Lower leg skin (tissue), 4 donors: Measurements from ENCODE around the gene TRIM68. TPM values are rescaled to one million over a fixed set of nuclear protein-coding genes. Genes with fewer than 3 reads are reported as not detected.

Source experiments
- DNase-seq, 2 donors: peaks; one replicate each; pipeline ENCODE4 v3.0.0-alpha.2; 2019; ENCODE audit warnings: low spot score in 2 of 2
- H3K4me3 ChIP-seq: fragments of 200-600 bp; sonication (generic); 2 replicates; pipeline ENCODE4 v1.5.1; 2017; ENCODE audit warnings: mild to moderate bottlenecking, low read depth; ENCODE audit not compliant: poor library complexity, severe bottlenecking
- POLR2A ChIP-seq, 2 donors: fragments of 450-650 bp; IDR thresholded peaks; one replicate each; pipeline ENCODE4 v1.6.1; 2016 to 2017; ENCODE audit warnings: antibody characterized with exemption in 2 of 2, mild to moderate bottlenecking in 1 of 2, moderate library complexity in 1 of 2
- WGBS, 2 donors: methylation state at CpG; one replicate each; pipeline ENCODE4 v1.1.5; 2018; 5-methylcytosine and 5-hydroxymethylcytosine counted together
- intact Hi-C: fragments of 100-400 bp; cut with DNase I; formaldehyde crosslinking; loops from one replicate; pipeline ENCODE4 v1.15.0; 2023; ENCODE audit warnings: low total_unique reads
- total RNA-seq, 4 donors: library from RNA; depleted of rRNA; stranded (reverse); fragments of >200 nt; gene quantifications; one replicate each; pipeline ENCODE4 v1.1.0, GENCODE V29; 2016
- TF ChIP-seq, protein P1 (sequence below), 3 donors: fragments of 450-650 bp; IDR thresholded peaks; one replicate each; pipeline ENCODE4 v1.5.1; 2016; ENCODE audit warnings: antibody characterized with exemption in 3 of 3, mild to moderate bottlenecking in 3 of 3, moderate library complexity in 2 of 3

The TRIM68 gene
- total RNA-seq, 4 donors from 2014 or later = 7.3 to 12.5 (median 8.9) TPM

DNA sequence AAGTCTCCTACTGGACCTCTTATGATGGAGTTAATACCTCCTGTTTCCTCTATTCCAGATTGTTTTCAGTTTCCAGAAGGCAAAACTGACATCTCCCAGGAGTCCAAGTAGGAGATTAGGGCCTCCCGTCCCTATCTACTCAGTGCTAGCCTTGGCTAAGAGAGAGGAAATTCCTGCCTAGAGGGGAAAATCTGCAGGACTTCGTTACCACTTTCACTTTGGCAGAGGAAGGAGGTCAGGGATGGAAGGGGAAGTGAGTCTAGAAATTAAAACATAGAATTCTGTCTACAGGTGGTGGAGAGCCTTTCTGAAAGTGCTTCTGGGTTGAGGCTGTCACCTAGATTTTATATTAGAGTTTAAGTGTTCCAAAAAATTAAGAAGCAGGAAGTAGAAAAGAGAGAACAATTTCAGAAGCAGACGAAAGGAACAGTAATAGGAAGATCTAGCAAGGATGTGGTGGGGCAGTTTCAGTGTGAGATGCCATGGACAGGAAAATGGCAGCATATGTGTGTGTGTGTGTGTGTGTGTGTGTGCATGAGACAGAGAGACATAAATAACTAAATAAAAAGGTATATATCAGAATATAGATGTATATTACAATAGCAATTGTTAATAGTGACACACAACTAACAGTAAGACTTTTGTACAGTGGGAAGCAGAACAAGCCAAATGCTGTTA, 2.4 kb upstream of the TRIM68 start:
- WGBS, 2 donors = 11 to 15% methylated on average over 3 of the region's 3 CpGs
- no peak for TF ChIP-seq POLR2A (IDR thresholded peaks at IDR 0.05)
- intact Hi-C loops = no loop called here
- H3K4me3 ChIP-seq = no peak overlapping the region
- no peak for DNase-seq

DNA sequence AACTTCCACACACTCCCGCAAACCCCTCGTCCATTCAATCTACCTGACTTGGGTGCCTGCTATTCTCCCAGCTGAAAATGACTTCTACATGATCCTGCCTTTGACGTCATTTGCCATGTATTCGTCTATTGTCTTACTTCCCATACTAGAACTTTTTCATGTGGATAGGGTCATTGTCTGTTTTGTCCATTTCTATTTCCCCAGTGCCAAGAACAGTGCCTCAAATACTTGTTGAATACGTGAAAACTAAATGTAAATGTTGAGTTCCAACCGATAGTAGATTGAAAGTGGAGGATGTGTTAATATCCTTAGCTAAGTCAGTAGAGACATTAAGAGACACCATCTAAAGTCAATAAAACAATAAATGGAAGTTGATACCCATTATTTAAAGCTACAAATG, 935 bp downstream of the TRIM68 start:
- intact Hi-C loops = no loop called here
- TF ChIP-seq, protein P1, sequence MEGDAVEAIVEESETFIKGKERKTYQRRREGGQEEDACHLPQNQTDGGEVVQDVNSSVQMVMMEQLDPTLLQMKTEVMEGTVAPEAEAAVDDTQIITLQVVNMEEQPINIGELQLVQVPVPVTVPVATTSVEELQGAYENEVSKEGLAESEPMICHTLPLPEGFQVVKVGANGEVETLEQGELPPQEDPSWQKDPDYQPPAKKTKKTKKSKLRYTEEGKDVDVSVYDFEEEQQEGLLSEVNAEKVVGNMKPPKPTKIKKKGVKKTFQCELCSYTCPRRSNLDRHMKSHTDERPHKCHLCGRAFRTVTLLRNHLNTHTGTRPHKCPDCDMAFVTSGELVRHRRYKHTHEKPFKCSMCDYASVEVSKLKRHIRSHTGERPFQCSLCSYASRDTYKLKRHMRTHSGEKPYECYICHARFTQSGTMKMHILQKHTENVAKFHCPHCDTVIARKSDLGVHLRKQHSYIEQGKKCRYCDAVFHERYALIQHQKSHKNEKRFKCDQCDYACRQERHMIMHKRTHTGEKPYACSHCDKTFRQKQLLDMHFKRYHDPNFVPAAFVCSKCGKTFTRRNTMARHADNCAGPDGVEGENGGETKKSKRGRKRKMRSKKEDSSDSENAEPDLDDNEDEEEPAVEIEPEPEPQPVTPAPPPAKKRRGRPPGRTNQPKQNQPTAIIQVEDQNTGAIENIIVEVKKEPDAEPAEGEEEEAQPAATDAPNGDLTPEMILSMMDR (IDR thresholded peaks at IDR 0.05) = no peak
- no peak for TF ChIP-seq POLR2A (IDR thresholded peaks at IDR 0.05)
- 35 to 39% methylated on average over 6 of the region's 6 CpGs for WGBS, 2 donors
- DNase-seq = no peak
- H3K4me3 ChIP-seq = peak overlapping the region; percentile 52

DNA sequence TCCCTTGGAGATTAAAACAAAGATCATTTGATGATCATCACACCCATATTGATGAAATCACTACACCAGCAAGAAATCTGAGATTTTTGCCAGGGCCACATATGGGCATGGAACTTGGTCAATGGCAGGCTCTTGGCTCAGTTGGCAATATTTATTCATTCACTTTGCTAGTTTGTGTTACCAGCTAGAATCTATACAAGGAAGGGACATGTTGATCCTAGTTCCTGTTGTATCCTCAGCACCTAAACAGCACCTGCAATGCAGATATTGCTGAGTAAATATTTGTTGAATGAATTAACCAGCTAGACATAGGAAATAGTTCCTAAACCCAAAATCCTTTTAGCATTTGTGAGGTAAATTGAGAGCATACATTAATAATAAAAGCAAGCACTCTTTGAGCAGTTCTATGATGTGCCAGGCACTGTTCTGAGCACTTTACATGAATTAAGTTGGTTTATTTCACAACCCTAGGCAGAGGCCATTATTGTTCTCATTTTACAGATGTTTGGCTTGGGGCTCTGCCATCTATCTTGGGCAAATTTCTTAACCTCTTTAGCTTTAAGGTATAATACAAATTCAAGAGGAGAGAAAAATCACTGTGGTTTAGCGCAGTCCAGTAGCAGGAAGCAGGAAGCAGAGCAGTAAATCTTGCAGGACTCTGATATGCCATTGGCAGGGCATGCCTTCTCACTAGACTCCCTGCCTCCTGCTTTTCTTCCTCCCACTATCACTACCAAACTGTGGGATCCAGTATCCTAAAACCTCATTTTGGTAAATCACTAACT, 1.6 kb downstream of the TRIM68 start:
- WGBS, 2 donors = 53 to 56% methylated on average over 1 of the region's 1 CpG
- no peak for DNase-seq
- TF ChIP-seq, protein P1 (IDR thresholded peaks at IDR 0.05) = no peak
- no peak for TF ChIP-seq POLR2A (IDR thresholded peaks at IDR 0.05)
- intact Hi-C loops = no loop called here
- H3K4me3 ChIP-seq = no peak overlapping the region

DNA sequence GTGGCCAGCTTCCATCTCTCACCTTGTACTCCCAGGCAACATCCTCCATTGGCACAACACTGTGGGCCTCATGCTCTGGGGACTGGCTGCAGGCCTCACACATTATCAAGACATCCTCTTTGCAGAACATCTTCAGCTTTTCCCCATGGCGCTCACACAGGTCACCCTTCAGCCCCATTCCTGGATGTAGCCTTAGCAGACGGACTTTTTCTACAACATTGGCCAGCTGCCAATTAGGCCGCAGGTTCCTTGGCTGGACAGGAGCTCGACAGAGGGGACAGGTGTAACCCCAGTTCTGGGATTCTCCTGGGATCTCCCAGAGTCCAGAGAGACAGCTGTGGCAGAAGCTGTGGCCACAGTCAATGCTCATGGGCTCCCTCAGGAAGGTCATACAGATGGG, 3.0 kb downstream of the TRIM68 start:
- intact Hi-C loops = no loop called here
- DNase-seq = no peak
- no peak overlapping the region for H3K4me3 ChIP-seq
- TF ChIP-seq POLR2A (IDR thresholded peaks at IDR 0.05) = no peak
- TF ChIP-seq, protein P1 (IDR thresholded peaks at IDR 0.05) = no peak
- WGBS, 2 donors = 95 to 98% methylated on average over 4 of the region's 4 CpGs

DNA sequence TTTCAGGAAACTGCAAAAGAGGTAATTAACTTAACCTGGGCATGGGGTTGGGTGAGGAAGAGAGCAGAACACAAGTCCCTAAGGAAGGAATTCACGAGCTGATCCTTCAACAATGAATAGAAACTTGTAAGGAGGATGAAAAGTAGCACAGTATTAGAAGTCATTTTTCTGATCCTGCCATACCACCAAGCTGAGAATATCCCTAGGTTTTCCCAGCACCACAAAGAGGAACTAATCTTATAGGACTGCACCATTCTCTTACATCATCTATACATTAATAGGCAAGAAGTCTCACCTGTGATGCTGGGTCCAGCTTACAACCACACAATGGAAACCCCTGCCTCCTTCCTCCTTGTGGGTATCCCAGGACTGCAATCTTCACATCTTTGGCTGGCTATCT, 14.3 kb downstream of the TRIM68 start, which contains the start of gene OR52I1:
Gene OR52I1, plus strand, starts transcription at position 301 of the 400 bp plus-strand sequence. Its CDS starts 0 bp downstream, at position 301.
- H3K4me3 ChIP-seq = no peak within 1 kb of the TSS
- intact Hi-C loops = no loop called here
- WGBS, 2 donors = 83 to 89% methylated on average over 1 of the region's 1 CpG
- DNase-seq = no peak
- TF ChIP-seq, protein P1 (IDR thresholded peaks at IDR 0.05) = no peak
- no peak for TF ChIP-seq POLR2A (IDR thresholded peaks at IDR 0.05)

DNA sequence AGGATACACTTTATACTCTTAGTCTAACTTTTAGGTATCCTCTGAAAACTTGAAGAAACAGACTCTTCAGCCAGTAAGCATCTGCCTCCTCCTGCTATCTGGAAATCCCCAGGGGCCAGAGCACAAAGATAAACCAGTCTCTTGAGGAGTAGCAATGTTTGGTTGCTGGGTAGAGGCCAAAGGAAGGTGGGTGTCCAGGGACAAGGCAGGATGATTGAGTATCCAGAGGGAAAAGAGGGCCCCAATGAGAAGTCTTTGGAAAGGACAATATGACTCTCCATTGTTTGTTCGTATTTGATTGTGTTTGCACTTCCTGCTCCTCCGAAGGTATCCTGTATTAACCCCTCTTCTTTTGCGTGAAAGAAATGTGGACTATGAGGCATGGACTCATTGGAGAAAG, 19.0 kb downstream of the TRIM68 start:
- DNase-seq = no peak
- intact Hi-C loops = no loop called here
- TF ChIP-seq, protein P1 (IDR thresholded peaks at IDR 0.05) = no peak
- TF ChIP-seq POLR2A (IDR thresholded peaks at IDR 0.05) = no peak
- H3K4me3 ChIP-seq = no peak overlapping the region
- WGBS, 2 donors = 73 to 76% methylated on average over 3 of the region's 3 CpGs
